GM12874 (cell line): ENCODE data around the gene KHDRBS2.

Experiments used
- CTCF ChIP-seq: IDR thresholded peaks from 2 replicates; pipeline ENCODE4 v1.5.1; 2011; ENCODE audit warnings: low read depth, mild to moderate bottlenecking, control low read depth, low read length, moderate library complexity; ENCODE audit not compliant: insufficient read depth

The KHDRBS2 gene

GRCh38 chr6:62146954-62147853, 138.8 kb downstream of the KHDRBS2 start:
- TF ChIP-seq CTCF: no peak

- no peak for TF ChIP-seq CTCF
These were observed 156.9 kb downstream of the KHDRBS2 start for GRCh38 chr6:62129127-62129526.

GRCh38 chr6:62119401-62119800, 166.6 kb downstream of the KHDRBS2 start:
- TF ChIP-seq CTCF: no peak

- no peak for TF ChIP-seq CTCF
These were observed 182.7 kb downstream of the KHDRBS2 start for GRCh38 chr6:62103186-62103859.

- TF ChIP-seq CTCF: no peak
These were observed 183.6 kb downstream of the KHDRBS2 start for GRCh38 chr6:62102387-62102786.

GRCh38 chr6:62090442-62091229, 195.4 kb downstream of the KHDRBS2 start:
- no peak for TF ChIP-seq CTCF

GRCh38 chr6:62089781-62090180, 196.2 kb downstream of the KHDRBS2 start:
- TF ChIP-seq CTCF: no peak
